Measurements from ENCODE around the gene TNIK.

GRCh38 chr3:171490901-171491300, 30.7 kb upstream of the TNIK start:
- TF ChIP-seq CTCF (conservative IDR thresholded peaks at IDR 0.05; ENCODE audit: low read depth, low read length) (no peak), EZH2 (IDR thresholded peaks at IDR 0.05; ENCODE audit: borderline replicate concordance, low read depth, low read length, poor library complexity, severe bottlenecking) (no peak)

Measured in A673 (cell line).